Liver (tissue), 3 donors: ENCODE measurements around the gene PCYT2.

ENCODE experiments used
- EGR1 ChIP-seq, 2 donors: IDR thresholded peaks; 2 replicates each; pipeline ENCODE4 v1.6.1; 2016 to 2018; ENCODE audit warnings: antibody characterized with exemption in 2 of 2, low read depth in 2 of 2
- GABPA ChIP-seq, 2 donors: IDR thresholded peaks in 1 of 2; conservative IDR thresholded peaks in 1 of 2; 2 replicates each; pipeline ENCODE4 v1.6.1; 2016; ENCODE audit warnings: antibody characterized with exemption in 2 of 2, mild to moderate bottlenecking in 1 of 2, moderate library complexity in 1 of 2
- RAD21 ChIP-seq, 2 donors: IDR thresholded peaks; 2 replicates each; pipeline ENCODE4 v1.6.1; 2016; ENCODE audit warnings: antibody characterized with exemption in 2 of 2, mild to moderate bottlenecking in 2 of 2
- RXRA ChIP-seq, 2 donors: IDR thresholded peaks; 2 replicates each; pipeline ENCODE4 v1.6.1; 2017 to 2018; ENCODE audit warnings: antibody characterized with exemption in 2 of 2, mild to moderate bottlenecking in 1 of 2
- SP1 ChIP-seq: IDR thresholded peaks from 2 replicates; pipeline ENCODE4 v1.6.1; 2018; ENCODE audit warnings: antibody characterized with exemption, mild to moderate bottlenecking
- TAF1 ChIP-seq: conservative IDR thresholded peaks from 2 replicates; pipeline ENCODE4 v1.6.1; 2016; ENCODE audit warnings: antibody characterized with exemption, mild to moderate bottlenecking
- TF ChIP-seq, protein P1 (sequence below): fragments of 150-350 bp; IDR thresholded peaks from 2 replicates; pipeline ENCODE4 v1.5.1; 2017; ENCODE audit warnings: improper control_type of control experiment, low read depth, low read length; ENCODE audit not compliant: missing input control
- TF ChIP-seq, protein P2 (sequence below): IDR thresholded peaks from 2 replicates; pipeline ENCODE4 v1.6.1; 2016; ENCODE audit warnings: antibody characterized with exemption, mild to moderate bottlenecking
- donor health status: healthy.
- donor health status: healthy.

DNA sequence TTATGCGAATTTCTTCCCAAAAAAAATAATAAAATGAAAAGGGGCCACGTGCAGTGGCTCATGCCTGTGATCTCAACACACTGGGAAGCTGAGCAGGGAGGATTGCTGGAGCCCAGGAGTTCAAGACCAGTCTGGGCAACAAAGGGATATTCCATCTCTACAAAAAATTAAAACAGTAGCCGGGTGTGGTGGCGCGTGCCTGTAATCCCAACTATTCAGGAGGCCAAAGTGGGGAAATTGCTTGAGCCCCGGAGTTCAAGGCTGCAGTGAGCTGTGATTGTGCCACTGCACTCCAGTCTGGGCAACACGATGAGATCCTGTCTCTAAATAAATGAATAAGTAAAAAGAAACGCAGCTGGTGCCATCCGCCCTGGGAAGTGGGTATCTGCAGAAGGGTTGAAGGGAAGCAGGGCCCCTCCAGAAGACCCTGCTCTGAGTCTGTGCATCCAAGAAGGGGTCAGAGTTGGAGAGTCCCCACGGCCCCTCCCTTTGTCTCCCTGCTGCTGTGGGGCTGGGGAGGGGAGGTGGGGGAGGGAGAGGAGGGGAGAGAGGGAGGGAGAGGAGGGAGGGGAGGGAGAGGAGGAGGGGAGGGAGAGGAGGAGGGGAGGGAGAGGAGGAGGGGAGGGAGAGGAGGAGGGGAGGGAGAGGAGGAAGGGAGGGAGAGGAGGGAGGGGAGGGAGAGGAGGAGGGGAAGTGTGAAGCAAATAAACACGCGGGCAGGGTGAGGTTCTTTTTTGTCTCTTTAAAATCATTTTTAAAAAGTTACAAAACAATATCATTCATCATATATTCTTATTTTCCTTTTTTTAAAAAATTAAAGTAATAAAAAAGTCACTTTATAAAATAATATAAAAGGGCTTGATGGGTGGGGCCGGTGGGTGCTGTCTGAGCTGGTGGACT, 40.8 kb upstream of the PCYT2 start:
- TF ChIP-seq, protein P1, sequence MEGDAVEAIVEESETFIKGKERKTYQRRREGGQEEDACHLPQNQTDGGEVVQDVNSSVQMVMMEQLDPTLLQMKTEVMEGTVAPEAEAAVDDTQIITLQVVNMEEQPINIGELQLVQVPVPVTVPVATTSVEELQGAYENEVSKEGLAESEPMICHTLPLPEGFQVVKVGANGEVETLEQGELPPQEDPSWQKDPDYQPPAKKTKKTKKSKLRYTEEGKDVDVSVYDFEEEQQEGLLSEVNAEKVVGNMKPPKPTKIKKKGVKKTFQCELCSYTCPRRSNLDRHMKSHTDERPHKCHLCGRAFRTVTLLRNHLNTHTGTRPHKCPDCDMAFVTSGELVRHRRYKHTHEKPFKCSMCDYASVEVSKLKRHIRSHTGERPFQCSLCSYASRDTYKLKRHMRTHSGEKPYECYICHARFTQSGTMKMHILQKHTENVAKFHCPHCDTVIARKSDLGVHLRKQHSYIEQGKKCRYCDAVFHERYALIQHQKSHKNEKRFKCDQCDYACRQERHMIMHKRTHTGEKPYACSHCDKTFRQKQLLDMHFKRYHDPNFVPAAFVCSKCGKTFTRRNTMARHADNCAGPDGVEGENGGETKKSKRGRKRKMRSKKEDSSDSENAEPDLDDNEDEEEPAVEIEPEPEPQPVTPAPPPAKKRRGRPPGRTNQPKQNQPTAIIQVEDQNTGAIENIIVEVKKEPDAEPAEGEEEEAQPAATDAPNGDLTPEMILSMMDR = no peak
- no peak for TF ChIP-seq TAF1
- no peak for TF ChIP-seq RXRA (IDR thresholded peaks at IDR 0.05)
- no peak for TF ChIP-seq GABPA (IDR thresholded peaks at IDR 0.05 in 1 of 2, conservative IDR thresholded peaks at IDR 0.05 in 1 of 2)
- TF ChIP-seq EGR1 (IDR thresholded peaks at IDR 0.05; ENCODE audit: low read depth in 2 of 2) = no peak
- TF ChIP-seq RAD21 (IDR thresholded peaks at IDR 0.05) = no peak
- no peak for TF ChIP-seq SP1
- TF ChIP-seq, protein P2, sequence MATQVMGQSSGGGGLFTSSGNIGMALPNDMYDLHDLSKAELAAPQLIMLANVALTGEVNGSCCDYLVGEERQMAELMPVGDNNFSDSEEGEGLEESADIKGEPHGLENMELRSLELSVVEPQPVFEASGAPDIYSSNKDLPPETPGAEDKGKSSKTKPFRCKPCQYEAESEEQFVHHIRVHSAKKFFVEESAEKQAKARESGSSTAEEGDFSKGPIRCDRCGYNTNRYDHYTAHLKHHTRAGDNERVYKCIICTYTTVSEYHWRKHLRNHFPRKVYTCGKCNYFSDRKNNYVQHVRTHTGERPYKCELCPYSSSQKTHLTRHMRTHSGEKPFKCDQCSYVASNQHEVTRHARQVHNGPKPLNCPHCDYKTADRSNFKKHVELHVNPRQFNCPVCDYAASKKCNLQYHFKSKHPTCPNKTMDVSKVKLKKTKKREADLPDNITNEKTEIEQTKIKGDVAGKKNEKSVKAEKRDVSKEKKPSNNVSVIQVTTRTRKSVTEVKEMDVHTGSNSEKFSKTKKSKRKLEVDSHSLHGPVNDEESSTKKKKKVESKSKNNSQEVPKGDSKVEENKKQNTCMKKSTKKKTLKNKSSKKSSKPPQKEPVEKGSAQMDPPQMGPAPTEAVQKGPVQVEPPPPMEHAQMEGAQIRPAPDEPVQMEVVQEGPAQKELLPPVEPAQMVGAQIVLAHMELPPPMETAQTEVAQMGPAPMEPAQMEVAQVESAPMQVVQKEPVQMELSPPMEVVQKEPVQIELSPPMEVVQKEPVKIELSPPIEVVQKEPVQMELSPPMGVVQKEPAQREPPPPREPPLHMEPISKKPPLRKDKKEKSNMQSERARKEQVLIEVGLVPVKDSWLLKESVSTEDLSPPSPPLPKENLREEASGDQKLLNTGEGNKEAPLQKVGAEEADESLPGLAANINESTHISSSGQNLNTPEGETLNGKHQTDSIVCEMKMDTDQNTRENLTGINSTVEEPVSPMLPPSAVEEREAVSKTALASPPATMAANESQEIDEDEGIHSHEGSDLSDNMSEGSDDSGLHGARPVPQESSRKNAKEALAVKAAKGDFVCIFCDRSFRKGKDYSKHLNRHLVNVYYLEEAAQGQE = no peak
